GM18498 (cell line): ENCODE data around the gene PPM1J.
"Not testable (repeated sequence)": the region's sequence is repeated elsewhere in the genome, so short reads cannot be mapped to it uniquely, and the experiment has no call there.

Experiments used
- ATAC-seq: cut with Tn5 transposase; IDR thresholded peaks from one replicate; pipeline ENCODE4 v1.9.1; 2021; ENCODE audit warnings: mild to moderate bottlenecking, moderate library complexity; ENCODE audit not compliant: unreplicated experiment

The PPM1J gene, protein sequence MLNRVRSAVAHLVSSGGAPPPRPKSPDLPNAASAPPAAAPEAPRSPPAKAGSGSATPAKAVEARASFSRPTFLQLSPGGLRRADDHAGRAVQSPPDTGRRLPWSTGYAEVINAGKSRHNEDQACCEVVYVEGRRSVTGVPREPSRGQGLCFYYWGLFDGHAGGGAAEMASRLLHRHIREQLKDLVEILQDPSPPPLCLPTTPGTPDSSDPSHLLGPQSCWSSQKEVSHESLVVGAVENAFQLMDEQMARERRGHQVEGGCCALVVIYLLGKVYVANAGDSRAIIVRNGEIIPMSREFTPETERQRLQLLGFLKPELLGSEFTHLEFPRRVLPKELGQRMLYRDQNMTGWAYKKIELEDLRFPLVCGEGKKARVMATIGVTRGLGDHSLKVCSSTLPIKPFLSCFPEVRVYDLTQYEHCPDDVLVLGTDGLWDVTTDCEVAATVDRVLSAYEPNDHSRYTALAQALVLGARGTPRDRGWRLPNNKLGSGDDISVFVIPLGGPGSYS

GRCh38 chr1:112715264-112716053, at the start of gene PPM1J:
TSS of gene PPM1J (minus strand) at chr1:112715332. CDS start at chr1:112715301, 31 bp downstream.
- peak; percentile 80 for ATAC-seq

GRCh38 chr1:112762541-112763500, 47.7 kb upstream of the PPM1J start:
- ATAC-seq: no peak

GRCh38 chr1:112761714-112762480, 46.8 kb upstream of the PPM1J start:
- no peak for ATAC-seq

- no peak for ATAC-seq
Observed at GRCh38 chr1:112759228-112759627, 44.1 kb upstream of the PPM1J start.

DNA sequence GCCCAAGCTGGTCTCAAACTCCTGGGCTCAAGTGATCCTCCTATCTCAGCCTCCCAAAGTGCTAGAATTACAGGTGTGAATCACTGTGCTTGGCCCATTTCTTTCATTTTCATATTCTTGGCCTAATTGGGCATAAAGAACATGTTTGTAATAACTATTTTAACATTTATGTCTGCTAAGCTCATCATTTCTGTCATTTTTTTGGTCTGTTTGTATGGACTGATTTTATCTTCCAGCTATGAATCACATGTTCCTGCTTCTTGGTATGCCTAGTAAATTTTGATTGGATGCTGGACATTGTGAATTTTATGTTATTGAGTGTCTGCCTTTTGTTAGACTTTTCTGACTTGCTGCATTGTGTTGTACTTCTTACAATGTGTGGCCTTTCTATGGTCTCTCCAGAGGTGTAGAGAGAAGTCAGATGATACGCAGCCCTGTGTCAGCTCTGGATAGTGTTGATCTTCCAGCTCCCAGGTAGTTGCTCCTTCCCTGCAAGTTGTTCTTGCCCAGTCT, 39.0 kb upstream of the PPM1J start:
- no peak for ATAC-seq

- ATAC-seq: no peak
Observed at GRCh38 chr1:112748396-112748795, 33.3 kb upstream of the PPM1J start.

GRCh38 chr1:112744009-112744578, 29.0 kb upstream of the PPM1J start:
- no peak for ATAC-seq

GRCh38 chr1:112743174-112744008, 28.3 kb upstream of the PPM1J start:
- no peak for ATAC-seq

DNA sequence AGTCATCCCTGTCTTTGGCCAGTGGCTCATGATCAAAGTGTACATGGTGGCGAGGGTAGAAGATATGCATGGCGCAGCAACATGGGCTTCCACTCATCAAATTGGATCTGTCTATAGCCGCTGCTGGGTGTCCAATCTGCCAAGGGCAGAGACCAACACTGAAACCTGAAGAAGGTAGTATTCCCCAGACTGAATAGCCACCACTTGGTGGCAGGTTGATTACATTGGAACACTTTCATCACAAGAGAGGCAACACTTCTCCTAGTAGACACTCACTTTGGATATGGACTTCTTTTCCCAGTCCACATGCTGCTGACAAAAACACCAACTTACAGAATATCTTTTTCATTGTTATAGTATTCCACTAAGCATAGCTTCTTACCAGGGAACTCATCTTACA, 22.4 kb upstream of the PPM1J start:
- no peak for ATAC-seq

DNA sequence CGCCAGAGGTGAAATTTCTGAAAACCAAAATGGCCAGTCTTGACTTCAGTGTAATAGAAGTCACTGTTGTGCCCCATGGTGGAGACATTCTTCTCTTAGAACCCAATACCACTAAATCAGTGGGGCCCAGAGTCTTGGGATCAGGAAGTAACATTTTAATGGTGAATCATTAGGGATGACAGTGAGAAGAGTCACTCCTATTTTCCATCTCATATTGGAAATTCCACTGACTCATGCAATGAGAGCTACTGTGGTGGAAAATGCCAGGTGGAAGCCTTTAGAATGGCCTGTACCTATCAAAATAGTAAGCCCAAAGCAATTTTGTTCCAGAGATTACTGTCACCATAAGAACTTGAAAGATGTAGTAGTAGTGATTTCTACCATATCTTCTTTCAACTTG, 20.6 kb upstream of the PPM1J start:
- ATAC-seq: no peak

- ATAC-seq: no peak
Observed at GRCh38 chr1:112731451-112731850, 16.3 kb upstream of the PPM1J start.

DNA sequence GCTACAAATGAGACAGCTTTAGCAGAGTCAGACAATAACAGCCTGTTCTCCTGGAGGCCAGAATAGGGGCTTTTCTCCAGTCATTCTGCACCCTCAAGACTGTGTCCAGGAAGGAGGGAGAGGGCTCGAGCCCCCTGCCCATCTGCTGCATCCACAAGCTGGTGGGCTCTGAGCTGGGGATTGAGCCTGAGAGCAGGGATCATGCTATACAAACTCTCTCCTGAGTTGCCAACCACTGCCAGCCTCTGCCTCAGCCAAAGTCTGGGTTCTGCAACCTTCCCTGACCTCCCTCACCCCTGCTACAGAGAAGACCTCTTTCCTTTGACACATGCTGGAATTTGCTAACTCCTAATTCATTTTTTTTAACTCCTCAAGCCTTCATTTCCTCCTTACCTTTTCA, 14.8 kb upstream of the PPM1J start:
- no peak for ATAC-seq

- ATAC-seq: not testable (repeated sequence)
Observed at GRCh38 chr1:112729011-112729410, 13.9 kb upstream of the PPM1J start.

DNA sequence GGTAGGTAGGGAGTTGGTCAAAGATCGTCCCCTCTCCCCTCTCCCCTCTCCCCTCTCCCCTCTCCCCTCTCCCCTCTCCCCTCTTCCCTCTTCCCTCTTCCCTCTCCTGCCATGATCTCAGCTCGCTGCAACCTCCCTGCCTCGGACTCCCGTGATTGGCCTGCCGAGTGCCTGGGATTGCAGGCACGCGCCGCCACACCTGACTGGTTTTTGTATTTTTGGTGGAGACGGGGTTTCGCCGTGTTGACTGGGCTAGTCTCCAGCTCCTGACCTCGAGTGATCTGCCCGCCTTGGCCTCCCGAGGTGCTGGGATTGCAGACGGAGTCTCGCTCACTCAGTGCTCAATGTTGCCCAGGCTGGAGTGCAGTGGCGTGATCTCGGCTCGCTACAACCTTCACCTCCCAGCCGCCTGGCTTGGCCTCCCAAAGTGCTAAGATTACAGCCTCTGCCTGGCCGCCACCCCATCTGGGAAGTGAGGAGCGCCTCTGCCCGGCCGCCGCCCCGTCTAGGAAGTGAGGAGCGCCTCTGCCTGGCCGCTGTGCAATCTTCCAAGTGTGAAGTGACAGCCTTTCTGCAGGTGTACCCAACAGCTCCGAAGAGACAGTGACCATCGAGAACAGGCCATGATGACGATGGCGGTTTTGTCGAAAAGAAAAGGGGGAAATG, 13.3 kb upstream of the PPM1J start:
- not testable (repeated sequence) for ATAC-seq

DNA sequence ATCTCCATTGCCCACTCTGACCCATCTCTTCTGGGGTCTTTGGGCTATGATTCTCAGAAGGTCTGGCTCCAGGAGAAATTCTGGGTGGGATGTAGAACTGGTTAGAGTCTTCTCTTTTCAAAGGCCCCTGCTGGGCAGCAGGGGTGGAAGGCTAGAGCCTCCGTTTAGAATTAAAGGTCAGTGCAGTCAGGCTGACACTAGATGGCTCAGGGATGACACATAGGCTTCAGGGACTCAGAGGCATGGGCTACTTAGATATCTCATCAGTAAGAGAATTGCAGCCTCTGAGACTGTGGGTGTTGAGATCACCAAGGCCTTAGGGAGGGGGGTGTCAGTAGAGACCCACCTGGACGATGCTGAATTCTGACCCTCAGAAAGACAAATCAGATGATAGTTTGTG, 12.6 kb upstream of the PPM1J start:
- no peak for ATAC-seq

DNA sequence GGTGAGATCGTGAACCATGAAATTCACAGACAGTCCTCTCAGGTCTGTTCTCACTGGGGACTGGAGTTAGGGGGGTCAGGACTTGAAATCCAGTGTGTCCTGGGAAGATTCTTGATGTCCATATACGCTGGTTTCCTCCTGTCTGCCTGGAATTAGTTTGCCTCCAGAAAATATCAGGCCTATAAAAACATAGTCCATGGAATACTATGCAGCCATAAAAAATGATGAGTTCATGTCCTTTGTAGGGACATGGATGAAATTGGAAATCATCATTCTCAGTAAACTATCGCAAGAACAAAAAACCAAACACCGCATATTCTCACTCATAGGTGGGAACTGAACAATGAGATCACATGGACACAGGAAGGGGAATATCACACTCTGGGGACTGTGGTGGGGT, 9.1 kb upstream of the PPM1J start:
- ATAC-seq: not testable (repeated sequence)

- ATAC-seq: no peak
Observed at GRCh38 chr1:112723511-112723839, 8.3 kb upstream of the PPM1J start.
